ENCODE results near the gene DPH3.

- TF ChIP-seq CTCF (conservative IDR thresholded peaks at IDR 0.05) = no peak
- no peak for TF ChIP-seq EZH2 (IDR thresholded peaks at IDR 0.05; ENCODE audit: low read depth)
These were observed 4.7 kb downstream of the DPH3 start for GRCh38 chr3:16260046-16260445.

All from PC-9 (cell line).